CD8-positive, alpha-beta memory T cell (primary cell): ENCODE results near the gene NR1D1. TPM values are rescaled to one million over a fixed set of nuclear protein-coding genes. Genes with fewer than 3 reads are reported as not detected.

Source experiments
- CTCF ChIA-PET: fragments of 350-600 bp; sonication (Branson Sonifier 250); formaldehyde crosslinking; loops from one replicate; lab custom pipeline; 2021; ENCODE audit warnings: antibody characterized with exemption; lab: Charles Lee
- POLR2A ChIA-PET: fragments of 350-600 bp; sonication (Branson Sonifier 250); formaldehyde crosslinking; loops from one replicate; lab custom pipeline; 2021; ENCODE audit warnings: antibody characterized with exemption; lab: Charles Lee
- DNase-seq, 5 donors: peaks; one replicate each; pipeline versions ENCODE4 v3.0.0 to v3.0.0-alpha.2; 2020 to 2022; ENCODE audit warnings: mixed read lengths in 1 of 5
- H3K27ac ChIP-seq: one replicate; pipeline ENCODE4 v1.7.0; 2013; ENCODE audit warnings: low read depth, mild to moderate bottlenecking, low read length, moderate library complexity
- H3K27me3 ChIP-seq: 2 replicates; pipeline ENCODE4 v1.7.0; 2013; ENCODE audit warnings: low read length, mild to moderate bottlenecking; ENCODE audit not compliant: insufficient read depth, poor library complexity, severe bottlenecking
- H3K36me3 ChIP-seq: 2 replicates; pipeline ENCODE4 v1.7.0; 2013; ENCODE audit warnings: mild to moderate bottlenecking, low read length, moderate library complexity; ENCODE audit not compliant: insufficient read depth
- H3K4me1 ChIP-seq: 2 replicates; pipeline ENCODE4 v1.7.0; 2013; ENCODE audit warnings: mild to moderate bottlenecking, low read length, moderate library complexity; ENCODE audit not compliant: insufficient read depth
- H3K4me3 ChIP-seq: 2 replicates; pipeline ENCODE4 v1.7.0; 2013; ENCODE audit warnings: mild to moderate bottlenecking, low read length
- H3K9me3 ChIP-seq: 2 replicates; pipeline ENCODE4 v1.7.0; 2013; ENCODE audit warnings: mild to moderate bottlenecking, low read length
- H3K27ac Mint-ChIP-seq, 8 donors: one replicate each; pipeline ENCODE4 v1.8.0; 2020 to 2021; ENCODE audit warnings: mixed read lengths in 8 of 8, mild to moderate bottlenecking in 6 of 8, inconsistent platforms in 3 of 8, moderate library complexity in 3 of 8
- H3K27me3 Mint-ChIP-seq, 2 donors: one replicate each; pipeline ENCODE4 v1.8.0; 2020 to 2021; ENCODE audit warnings: mixed read lengths in 2 of 2, mild to moderate bottlenecking in 1 of 2, moderate library complexity in 1 of 2
- H3K36me3 Mint-ChIP-seq, 3 donors: one replicate each; pipeline ENCODE4 v1.8.0; 2020 to 2021; ENCODE audit warnings: mixed read lengths in 3 of 3, inconsistent platforms in 1 of 3, mild to moderate bottlenecking in 1 of 3
- H3K4me1 Mint-ChIP-seq, 3 donors: one replicate each; pipeline ENCODE4 v1.8.0; 2020 to 2021; ENCODE audit warnings: mixed read lengths in 3 of 3, inconsistent platforms in 1 of 3, mild to moderate bottlenecking in 1 of 3
- H3K4me3 Mint-ChIP-seq, 7 donors: one replicate each; pipeline ENCODE4 v1.8.0; 2020 to 2021; ENCODE audit warnings: mixed read lengths in 7 of 7, mild to moderate bottlenecking in 6 of 7, moderate library complexity in 4 of 7, inconsistent platforms in 2 of 7
- H3K9me3 Mint-ChIP-seq, 5 donors: one replicate each; pipeline ENCODE4 v1.8.0; 2020 to 2022; ENCODE audit warnings: mixed read lengths in 5 of 5, mild to moderate bottlenecking in 3 of 5, moderate library complexity in 2 of 5, inconsistent platforms in 1 of 5
- polyA plus RNA-seq: library from polyadenylated mRNA; unstranded; fragments of 300-500 nt; fragmentation: Illumina TruSeq; gene quantifications from one replicate; pipeline ENCODE4 v1.2.3, GENCODE V29; 2021
- total RNA-seq, 2 experiments: library from RNA; stranded (reverse); gene quantifications; one replicate each; pipeline ENCODE4 v1.2.3, GENCODE V29; 2021

NR1D1 gene
- total and polyA plus RNA-seq, 3 experiments from 2014 or later = 10.0 to 10.4 (median 10.2) TPM

DNA sequence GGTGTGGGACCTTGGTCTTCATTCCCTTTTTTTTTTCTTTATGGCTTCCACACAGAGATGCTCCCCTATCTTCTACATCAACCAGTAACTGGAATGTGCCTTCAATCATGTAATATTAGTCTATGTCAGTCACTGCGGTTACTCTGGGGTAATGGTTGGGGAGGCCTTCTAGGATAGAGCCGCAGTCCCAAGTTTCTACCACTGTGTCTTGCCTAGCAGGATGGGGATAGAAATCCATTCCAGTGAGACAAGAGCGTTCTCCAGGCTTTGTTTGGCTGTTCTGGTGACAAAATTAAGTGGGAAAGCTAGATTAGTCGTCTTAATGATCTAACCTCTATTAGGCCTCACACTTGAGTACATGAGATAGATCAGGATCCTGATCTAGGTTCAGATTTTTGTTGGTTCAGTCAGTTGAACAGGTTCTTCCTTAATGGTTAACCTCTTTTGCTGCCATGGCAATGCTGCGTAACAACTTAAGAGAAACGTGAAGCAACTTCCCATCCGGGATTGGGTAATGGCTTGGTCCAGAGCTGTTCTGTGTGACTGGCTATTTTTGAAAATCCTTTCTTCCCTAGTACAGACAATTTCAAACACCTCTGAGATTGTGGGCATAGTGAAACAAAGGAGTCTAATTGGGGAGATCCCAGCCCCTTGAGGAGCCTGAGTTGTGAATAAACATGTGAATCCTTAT, 30.1 kb upstream of the NR1D1 start:
- Mint-ChIP-seq H3K27me3 (no peaks in the 10 kb centered on the region), H3K36me3 (peaks cover 0 to 87% (median 28%) of the 10 kb centered on the region in 3 donors), H3K9me3 (no peaks in the 10 kb centered on the region), H3K4me1 (peaks cover 7 to 19% (median 18%) of the 10 kb centered on the region in 3 donors), H3K27ac (peak overlapping the region in 7 of 8 donors; percentile 17 to 74 (median 48)), H3K4me3 (no peak overlapping the region)
- peaks cover under 1% of the 10 kb centered on the region for H3K4me1 ChIP-seq
- no peaks in the 10 kb centered on the region for H3K9me3 ChIP-seq
- H3K4me3 ChIP-seq = no peak overlapping the region
- POLR2A ChIA-PET = no interaction called here
- no peak for DNase-seq
- CTCF ChIA-PET = interaction anchor here (1.5 kb wide), 1 partner anchor 17 kb away, joined by 4 read pairs; no protein-coding TSS in a partner anchor
- no peak overlapping the region for H3K27ac ChIP-seq
- H3K27me3 ChIP-seq = no peaks in the 10 kb centered on the region
- H3K36me3 ChIP-seq = peaks cover 49% of the 10 kb centered on the region

DNA sequence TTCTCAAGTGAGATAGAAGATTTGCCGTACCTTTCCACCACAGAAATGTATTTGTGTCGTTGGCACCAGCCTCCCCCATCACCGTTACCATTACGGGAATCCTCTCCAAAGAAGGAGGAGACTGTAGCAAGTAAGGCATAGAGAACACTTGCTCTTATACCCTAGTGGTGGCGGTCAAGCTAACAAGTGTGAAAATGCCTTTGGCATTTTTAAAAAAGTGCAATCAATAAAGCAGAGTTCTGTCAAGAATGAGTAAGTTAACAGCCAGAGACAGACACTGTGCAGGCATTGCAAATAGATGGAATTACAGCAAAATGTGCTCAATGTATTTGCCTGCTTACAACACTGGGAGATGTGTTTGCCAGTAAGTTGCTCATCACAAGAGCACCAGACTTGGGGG, 29.1 kb upstream of the NR1D1 start:
- Histone ChIP-seq H3K4me3 (no peak overlapping the region), H3K4me1 (peaks cover 10% of the 10 kb centered on the region), H3K9me3 (no peaks in the 10 kb centered on the region), H3K36me3 (peaks cover 39% of the 10 kb centered on the region), H3K27ac (no peak overlapping the region), H3K27me3 (no peaks in the 10 kb centered on the region)
- POLR2A ChIA-PET = no interaction called here
- Mint-ChIP-seq H3K27me3 (no peaks in the 10 kb centered on the region), H3K36me3 (peaks cover 0 to 80% (median 22%) of the 10 kb centered on the region in 3 donors), H3K27ac (peak overlapping the region in 7 of 8 donors; percentile 21 to 63 (median 43)), H3K9me3 (no peaks in the 10 kb centered on the region), H3K4me3 (no peak overlapping the region), H3K4me1 (peaks cover 13 to 27% (median 24%) of the 10 kb centered on the region in 3 donors)
- no peak for DNase-seq
- CTCF ChIA-PET = interaction anchor here (0.6 to 1.5 kb wide), 4 partner anchors 10 to 17 kb away, joined by 3 to 5 read pairs (median 4); no protein-coding TSS in a partner anchor

DNA sequence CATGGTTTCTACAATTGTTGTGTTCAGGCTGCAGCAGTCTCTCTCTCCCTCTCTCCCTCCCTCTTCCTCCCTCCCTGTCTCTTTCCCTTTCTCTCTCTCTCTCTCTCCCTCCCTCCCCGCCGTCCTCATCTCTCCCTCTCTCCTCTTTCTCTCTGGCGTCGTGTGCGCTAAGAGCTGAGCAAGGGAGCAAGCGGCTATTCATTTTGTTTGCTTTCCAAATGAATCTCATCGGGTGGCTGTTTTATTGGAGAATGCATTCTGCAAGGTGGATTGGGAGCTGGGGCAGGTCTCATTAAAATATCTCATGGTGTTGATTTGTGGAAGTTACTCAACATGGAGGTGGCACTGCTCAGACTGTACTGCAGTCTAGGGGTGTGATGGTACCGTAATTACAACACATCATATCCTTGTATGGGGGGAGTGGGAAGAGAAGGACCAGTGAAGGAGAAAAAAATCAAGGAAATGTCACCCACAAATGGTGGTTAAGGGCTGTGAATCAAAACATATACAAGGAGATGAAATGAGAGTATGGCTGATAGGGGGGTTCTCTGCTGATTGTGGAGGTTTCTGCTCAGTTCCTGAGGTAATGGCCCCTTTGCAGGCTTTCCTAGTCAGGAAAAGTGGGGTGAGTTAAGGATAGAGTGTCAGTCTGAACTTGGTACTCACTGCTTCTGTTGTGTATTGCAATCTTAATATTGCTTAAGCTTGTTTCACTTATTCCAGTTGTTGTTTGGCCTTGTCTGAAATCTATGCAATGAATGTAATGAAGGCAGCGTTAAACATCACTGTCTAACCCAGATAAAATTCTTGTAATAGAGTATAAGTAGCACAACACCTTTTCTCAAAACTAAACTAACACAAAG, 24.1 kb upstream of the NR1D1 start:
- DNase-seq = no peak
- Mint-ChIP-seq H3K36me3 (peaks cover 0 to 38% (median 6%) of the 10 kb centered on the region in 3 donors), H3K27ac (peak overlapping the region; percentile 75 to 96 (median 93)), H3K4me3 (peak overlapping the region; percentile 85 to 96 (median 93)), H3K4me1 (peaks cover 34 to 44% (median 42%) of the 10 kb centered on the region in 3 donors), H3K9me3 (no peaks in the 10 kb centered on the region), H3K27me3 (peaks cover 0 to 1% of the 10 kb centered on the region in 2 donors)
- H3K4me3 ChIP-seq = peak overlapping the region; percentile 93
- ChIA-PET POLR2A (interaction anchor here (0.6 to 6.3 kb wide), 6 partner anchors 8 to 530 kb away, joined by 3 to 68 read pairs (median 9); partner anchors contain the start of gene CASC3), CTCF (interaction anchor here (0.6 to 3.8 kb wide), 13 partner anchors 10 to 97 kb away, joined by 3 to 45 read pairs (median 5); partner anchors contain the start of genes CASC3 and NR1D1)
- H3K9me3 ChIP-seq = no peaks in the 10 kb centered on the region
- peaks cover 32% of the 10 kb centered on the region for H3K4me1 ChIP-seq
- H3K27me3 ChIP-seq = no peaks in the 10 kb centered on the region
- peaks cover 15% of the 10 kb centered on the region for H3K36me3 ChIP-seq
- no peak overlapping the region for H3K27ac ChIP-seq

DNA sequence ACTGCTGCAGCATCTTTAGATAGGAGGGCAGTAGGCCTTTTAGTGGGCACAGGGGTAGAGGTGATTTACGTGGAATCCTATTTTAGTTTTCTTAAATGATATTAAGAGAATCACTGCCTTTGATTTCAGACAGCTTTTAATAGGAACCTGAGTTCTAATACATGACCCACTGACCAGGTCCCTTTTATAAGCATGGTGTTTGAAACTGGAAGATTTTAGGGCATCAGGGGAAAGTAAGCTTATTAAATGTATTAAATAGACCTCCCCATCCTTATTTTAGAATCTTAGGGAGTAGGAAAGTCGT, 23.4 kb upstream of the NR1D1 start:
- Mint-ChIP-seq H3K27me3 (peaks cover 0 to 1% of the 10 kb centered on the region in 2 donors), H3K27ac (peak overlapping the region; percentile 75 to 96 (median 93)), H3K4me3 (peak overlapping the region; percentile 85 to 96 (median 93)), H3K4me1 (peaks cover 34 to 42% (median 39%) of the 10 kb centered on the region in 3 donors), H3K36me3 (peaks cover 0 to 30% (median 6%) of the 10 kb centered on the region in 3 donors), H3K9me3 (no peaks in the 10 kb centered on the region)
- DNase-seq = no peak
- CTCF ChIA-PET = interaction anchor here (0.6 to 3.8 kb wide), 16 partner anchors 10 to 110 kb away, joined by 3 to 45 read pairs (median 4); partner anchors contain the start of genes CASC3, NR1D1, THRA and WIPF2
- Histone ChIP-seq H3K27ac (peak overlapping the region; percentile 40), H3K4me3 (peak overlapping the region; percentile 93), H3K4me1 (peaks cover 32% of the 10 kb centered on the region), H3K9me3 (no peaks in the 10 kb centered on the region), H3K27me3 (no peaks in the 10 kb centered on the region), H3K36me3 (peaks cover 8% of the 10 kb centered on the region)
- POLR2A ChIA-PET = interaction anchor here (0.6 to 6.3 kb wide), 9 partner anchors 9 to 62 kb away, joined by 3 to 68 read pairs (median 3); partner anchors contain the start of gene CASC3

DNA sequence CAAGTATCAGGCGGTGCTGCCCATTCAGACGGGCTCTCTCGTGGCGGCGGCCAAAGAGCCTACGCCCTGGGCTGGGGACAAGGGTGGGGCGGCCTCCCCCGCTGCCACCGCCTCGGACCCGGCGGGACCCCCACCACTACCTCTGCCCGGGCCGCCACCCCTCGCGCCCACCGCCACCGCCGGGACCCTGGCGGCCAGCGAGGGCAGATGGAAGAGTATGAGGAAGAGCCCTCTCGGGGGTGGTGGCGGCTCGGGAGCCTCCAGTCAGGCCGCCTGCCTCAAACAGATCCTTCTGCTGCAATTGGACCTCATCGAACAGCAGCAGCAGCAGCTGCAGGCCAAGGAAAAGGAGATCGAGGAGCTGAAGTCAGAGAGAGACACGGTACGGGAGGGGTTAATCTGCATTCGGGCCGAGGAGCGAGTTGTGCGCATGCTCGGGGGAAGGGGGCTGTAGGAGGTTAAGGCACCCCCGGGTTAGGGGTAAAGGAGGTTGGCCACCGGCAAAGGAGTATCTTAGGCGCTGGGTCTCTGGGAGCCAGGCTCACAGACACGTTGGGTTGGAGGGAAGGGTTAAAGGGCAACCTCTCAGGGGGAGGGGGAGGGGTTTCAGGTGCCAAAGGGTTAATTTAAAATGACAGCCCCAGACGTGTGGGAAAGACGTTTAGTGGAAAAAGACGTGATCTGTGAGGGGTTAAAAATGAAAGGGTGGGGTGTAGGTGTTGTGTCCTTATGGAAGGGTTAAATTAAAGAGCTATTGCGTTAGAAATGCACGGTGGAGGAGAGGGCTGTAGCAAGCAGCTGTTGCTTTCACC, 22.8 kb upstream of the NR1D1 start:
- Mint-ChIP-seq H3K4me3 (peak overlapping the region; percentile 85 to 96 (median 93)), H3K36me3 (peaks cover 0 to 30% (median 8%) of the 10 kb centered on the region in 3 donors), H3K27me3 (peaks cover 0 to 1% of the 10 kb centered on the region in 2 donors), H3K4me1 (peaks cover 34 to 46% (median 39%) of the 10 kb centered on the region in 3 donors), H3K27ac (peak overlapping the region; percentile 75 to 96 (median 93)), H3K9me3 (no peaks in the 10 kb centered on the region)
- DNase-seq = peak; percentile 37 to 69 (median 40)
- Histone ChIP-seq H3K27me3 (no peaks in the 10 kb centered on the region), H3K27ac (peak overlapping the region; percentile 40), H3K4me3 (peak overlapping the region; percentile 93), H3K4me1 (peaks cover 32% of the 10 kb centered on the region), H3K36me3 (peaks cover 8% of the 10 kb centered on the region), H3K9me3 (no peaks in the 10 kb centered on the region)
- CTCF ChIA-PET = interaction anchor here (0.5 to 3.8 kb wide), 22 partner anchors 10 to 110 kb away, joined by 3 to 45 read pairs (median 3); partner anchors contain the start of genes CASC3, NR1D1, THRA and WIPF2
- POLR2A ChIA-PET = interaction anchor here (0.6 to 6.3 kb wide), 13 partner anchors 9 to 142 kb away, joined by 3 to 68 read pairs (median 4); partner anchors contain the start of genes CASC3, NR1D1 and PSMD3

DNA sequence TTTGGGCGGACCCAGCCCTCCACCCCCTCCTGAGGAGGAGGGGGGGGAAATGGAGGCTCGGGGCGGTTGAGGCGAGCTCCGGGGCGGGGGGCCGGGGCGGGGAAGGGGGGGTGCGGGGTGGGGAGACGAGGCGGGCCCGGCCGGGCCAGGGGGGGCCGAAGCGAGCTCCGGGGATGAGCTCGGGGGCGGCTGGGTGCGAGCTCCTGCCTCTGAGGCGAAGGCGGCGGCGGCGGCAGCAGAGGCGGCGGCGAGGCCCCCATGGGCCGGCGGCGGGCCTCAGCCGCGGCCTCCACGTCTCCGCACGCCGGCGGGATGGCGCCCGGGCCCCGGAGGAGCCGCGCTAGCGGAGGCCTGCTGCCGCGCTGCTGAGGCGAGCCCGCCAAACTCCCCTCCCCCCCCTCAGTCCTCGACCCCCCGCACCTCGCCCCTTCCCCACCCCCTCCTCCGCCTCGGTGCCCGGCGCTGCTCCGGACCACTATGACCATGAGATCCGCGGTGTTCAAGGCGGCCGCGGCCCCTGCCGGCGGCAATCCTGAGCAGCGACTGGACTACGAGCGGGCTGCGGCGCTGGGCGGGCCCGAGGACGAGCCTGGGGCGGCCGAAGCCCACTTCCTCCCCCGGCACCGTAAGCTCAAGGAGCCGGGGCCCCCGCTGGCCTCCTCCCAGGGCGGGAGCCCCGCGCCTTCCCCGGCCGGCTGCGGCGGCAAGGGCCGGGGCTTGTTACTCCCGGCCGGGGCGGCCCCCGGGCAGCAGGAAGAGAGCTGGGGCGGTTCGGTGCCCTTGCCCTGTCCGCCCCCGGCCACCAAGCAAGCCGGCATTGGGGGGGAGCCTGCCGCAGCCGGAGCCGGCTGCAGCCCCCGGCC, 22.0 kb upstream of the NR1D1 start:
- POLR2A ChIA-PET = interaction anchor here (1.0 to 6.3 kb wide), 10 partner anchors 10 to 142 kb away, joined by 3 to 68 read pairs (median 5); partner anchors contain the start of genes CASC3, NR1D1 and PSMD3
- Histone ChIP-seq H3K27me3 (no peaks in the 10 kb centered on the region), H3K9me3 (no peaks in the 10 kb centered on the region), H3K36me3 (peaks cover 8% of the 10 kb centered on the region), H3K4me3 (peak overlapping the region; percentile 93), H3K27ac (peak overlapping the region; percentile 40), H3K4me1 (peaks cover 32% of the 10 kb centered on the region)
- Mint-ChIP-seq H3K4me1 (peaks cover 34 to 49% (median 39%) of the 10 kb centered on the region in 3 donors), H3K27ac (peak overlapping the region in 1 of 8 donors; percentile 60), H3K9me3 (no peaks in the 10 kb centered on the region), H3K27me3 (peaks cover 0 to 1% of the 10 kb centered on the region in 2 donors), H3K36me3 (peaks cover 0 to 23% (median 8%) of the 10 kb centered on the region in 3 donors), H3K4me3 (peak overlapping the region; percentile 35 to 96 (median 90))
- CTCF ChIA-PET = interaction anchor here (0.7 to 3.8 kb wide), 9 partner anchors 9 to 59 kb away, joined by 3 to 45 read pairs (median 4); partner anchors contain the start of genes CASC3, NR1D1 and THRA
- DNase-seq = peak in 2 of 5 donors; percentile 32 to 48
